GM23248 (cell line): ENCODE measurements around the gene IQCM.

Experiments
- EZH2 ChIP-seq: fragments of 200-600 bp; sonication (generic); IDR thresholded peaks from 2 replicates; pipeline ENCODE4 v1.6.1; 2018; ENCODE audit warnings: antibody characterized with exemption, mild to moderate bottlenecking; ENCODE audit not compliant: insufficient read depth, poor library complexity, severe bottlenecking
- EZH2phosphoT487 ChIP-seq: fragments of 200-600 bp; sonication (generic); IDR thresholded peaks from 2 replicates; pipeline ENCODE4 v1.6.1; 2018; ENCODE audit warnings: antibody characterized with exemption, moderate library complexity, mild to moderate bottlenecking, low read depth; ENCODE audit not compliant: insufficient read depth

DNA sequence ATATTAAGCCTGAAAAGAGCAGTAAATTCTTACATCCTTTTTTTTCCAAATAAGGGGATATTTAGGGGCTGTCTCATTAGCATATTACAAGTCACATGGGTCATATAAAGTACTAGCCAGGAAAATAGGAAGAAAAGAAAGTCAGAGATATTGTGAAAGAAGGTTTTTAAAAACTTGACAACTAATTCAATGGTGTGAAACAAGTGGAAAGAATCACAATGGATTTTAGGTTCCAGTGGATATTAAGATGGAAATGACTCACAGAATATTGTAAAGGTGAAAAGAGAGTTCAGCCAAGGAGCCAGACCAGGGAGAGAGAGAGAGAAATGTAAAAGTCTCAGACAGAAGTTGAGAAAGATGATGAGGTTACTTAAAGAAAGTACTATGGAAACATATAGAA, 297.2 kb downstream of the IQCM start:
- TF ChIP-seq EZH2 (no peak), EZH2phosphoT487 (no peak)
